Keratinocyte (primary cell): ENCODE results near the gene TACC2. TPM values are rescaled to one million over a fixed set of nuclear protein-coding genes. Genes with fewer than 3 reads are reported as not detected.

ENCODE experiments used
- DNase-seq: peaks from one replicate; pipeline ENCODE4 v3.0.0-alpha.2; 2011; ENCODE audit warnings: low read depth, missing footprints, low spot score
- FAIRE-seq: peaks from 2 replicates; lab custom pipeline; 2011; peaks lifted over from hg19 to GRCh38; lab: Jason Lieb, UNC
- H2AFZ ChIP-seq: 2 replicates; pipeline ENCODE4 v1.6.0; 2012; ENCODE audit warnings: low read length, control low read depth, inconsistent platforms; ENCODE audit not compliant: control insufficient read depth
- H3K27ac ChIP-seq: 2 replicates; pipeline ENCODE4 v1.5.1; 2011; ENCODE audit warnings: low read length; ENCODE audit not compliant: control insufficient read depth, insufficient read depth
- H3K27me3 ChIP-seq: 3 replicates; pipeline ENCODE4 v1.6.0; 2011; ENCODE audit warnings: low read length; ENCODE audit not compliant: control insufficient read depth, insufficient read depth; ENCODE audit errors: extremely low read depth
- H3K36me3 ChIP-seq, 2 experiments: 2 replicates in 1 of 2; 3 replicates in 1 of 2; pipeline ENCODE4 v1.5.1; 2011; ENCODE audit warnings: low read length in 2 of 2, mild to moderate bottlenecking in 1 of 2; ENCODE audit not compliant: control insufficient read depth in 2 of 2, insufficient read depth in 2 of 2; ENCODE audit errors: extremely low read depth in 1 of 2
- H3K4me1 ChIP-seq: 3 replicates; pipeline ENCODE4 v1.5.1; 2011; ENCODE audit warnings: low read length; ENCODE audit not compliant: control insufficient read depth, insufficient read depth; ENCODE audit errors: extremely low read depth
- H3K4me2 ChIP-seq: 3 replicates; pipeline ENCODE4 v1.6.0; 2011; ENCODE audit warnings: low read depth, low read length; ENCODE audit not compliant: control insufficient read depth, insufficient read depth; ENCODE audit errors: extremely low read depth
- H3K4me3 ChIP-seq, 3 experiments: fragments of 200-600 bp in 1 of 3; sonication (generic) in 1 of 3; 2 replicates in 2 of 3; 3 replicates in 1 of 3; pipeline ENCODE4 v1.5.1; 2011 to 2016; ENCODE audit warnings: low read length in 3 of 3, mild to moderate bottlenecking in 3 of 3, control low read depth in 2 of 3, inconsistent platforms in 1 of 3, low read depth in 1 of 3, mixed read lengths in 1 of 3, mixed run types in 1 of 3, moderate library complexity in 1 of 3; ENCODE audit not compliant: control insufficient read depth in 2 of 3, insufficient read depth in 2 of 3; ENCODE audit errors: extremely low read depth in 1 of 3
- H3K79me2 ChIP-seq: 2 replicates; pipeline ENCODE4 v1.6.0; 2012; ENCODE audit warnings: low read length; ENCODE audit not compliant: control insufficient read depth, insufficient read depth
- H3K9ac ChIP-seq: 3 replicates; pipeline ENCODE4 v1.6.0; 2011; ENCODE audit warnings: low read length; ENCODE audit not compliant: control insufficient read depth, insufficient read depth; ENCODE audit errors: extremely low read depth
- H3K9me1 ChIP-seq: 3 replicates; pipeline ENCODE4 v1.6.0; 2011; ENCODE audit warnings: low read length; ENCODE audit not compliant: control insufficient read depth, insufficient read depth; ENCODE audit errors: extremely low read depth
- H3K9me3 ChIP-seq: 2 replicates; pipeline ENCODE4 v1.5.1; 2012; ENCODE audit warnings: low read depth, low read length; ENCODE audit not compliant: control insufficient read depth
- H4K20me1 ChIP-seq: 3 replicates; pipeline ENCODE4 v1.6.0; 2011; ENCODE audit warnings: low read length; ENCODE audit not compliant: control insufficient read depth, insufficient read depth; ENCODE audit errors: extremely low read depth
- CTCF ChIP-seq, 3 experiments: IDR thresholded peaks in 1 of 3; conservative IDR thresholded peaks in 1 of 3; optimal IDR thresholded peaks in 1 of 3; 2 replicates in 2 of 3; 3 replicates in 1 of 3; pipeline versions ENCODE3 to v1.5.1; 2011; ENCODE audit warnings: low read length in 3 of 3, mild to moderate bottlenecking in 3 of 3, moderate library complexity in 2 of 3, control low read depth in 1 of 3, inconsistent platforms in 1 of 3; ENCODE audit not compliant: insufficient read depth in 2 of 3; ENCODE audit errors: extremely low read depth in 1 of 3
- EZH2 ChIP-seq: IDR thresholded peaks from one replicate; pipeline ENCODE4 v1.6.1; 2012; ENCODE audit warnings: inconsistent platforms, mild to moderate bottlenecking, low read length, moderate library complexity
- dilution Hi-C: fragments of 300-500 bp; cut with MboI; formaldehyde crosslinking; loops from one replicate; pipeline ENCODE4 v1.7.0; 2020; ENCODE audit warnings: low sequenced_read_pairs; ENCODE audit not compliant: extremely low pct_ligation_motif_present
- polyA plus RNA-seq, 5 experiments: library from polyadenylated mRNA; depleted of rRNA in 3 of 5; stranded (reverse) in 3 of 5; stranded (forward) in 1 of 5; unstranded in 1 of 5; fragments of >200 nt; gene quantifications; 1 replicate in 1 of 5; 2 replicates in 3 of 5; 3 replicates in 1 of 5; pipeline versions ENCODE4 v1.2.1 to v1.2.3, GENCODE V29; 2011 to 2012; ENCODE audit warnings: missing spikeins in 2 of 5, low read depth in 1 of 5, low replicate concordance in 1 of 5

Gene TACC2
- polyA plus RNA-seq, 1 donor (not counting 4 experiments of a cell fraction or from before 2014, with no cell fraction given): 12.8 TPM

GRCh38 chr10:122030200-122030552 is 41.2 kb downstream of the TACC2 start:
- FAIRE-seq: peak; percentile 29
- no peak for DNase-seq
- no peak overlapping the region for H3K27ac ChIP-seq

GRCh38 chr10:122033224-122033926 is 44.4 kb downstream of the TACC2 start:
- Histone ChIP-seq H2AFZ (no peak overlapping the region), H3K27ac (no peak overlapping the region), H3K4me3 (no peak overlapping the region), H3K9me1 (no peaks in the 10 kb centered on the region), H3K9me3 (no peaks in the 10 kb centered on the region), H3K36me3 (no peaks in the 10 kb centered on the region), H3K4me2 (no peak overlapping the region), H3K79me2 (no peaks in the 10 kb centered on the region), H3K9ac (no peak overlapping the region), H3K27me3 (no peaks in the 10 kb centered on the region), H4K20me1 (no peaks in the 10 kb centered on the region), H3K4me1 (no peaks in the 10 kb centered on the region)
- TF ChIP-seq CTCF (optimal IDR thresholded peaks at IDR 0.05 in 1 of 3, IDR thresholded peaks at IDR 0.05 in 1 of 3, conservative IDR thresholded peaks at IDR 0.05 in 1 of 3; ENCODE audit: extremely low read depth in 1 of 3, insufficient read depth in 2 of 3, low read length in 3 of 3) (no peak), EZH2 (no peak)
- dilution Hi-C loops: no loop called here
- FAIRE-seq: no peak
- DNase-seq: no peak

More at GRCh38 chr10:122030200-122030552, 41.2 kb downstream of the TACC2 start:
- Histone ChIP-seq H3K4me2 (no peak overlapping the region), H3K4me3 (no peak overlapping the region), H3K36me3 (no peaks in the 10 kb centered on the region), H3K9ac (no peak overlapping the region), H3K4me1 (no peaks in the 10 kb centered on the region), H3K9me3 (no peaks in the 10 kb centered on the region), H3K27me3 (no peaks in the 10 kb centered on the region), H2AFZ (no peak overlapping the region), H4K20me1 (no peaks in the 10 kb centered on the region), H3K9me1 (no peaks in the 10 kb centered on the region), H3K79me2 (no peaks in the 10 kb centered on the region)
- TF ChIP-seq EZH2: no peak
- TF ChIP-seq CTCF (optimal IDR thresholded peaks at IDR 0.05 in 1 of 3, IDR thresholded peaks at IDR 0.05 in 1 of 3, conservative IDR thresholded peaks at IDR 0.05 in 1 of 3; ENCODE audit: extremely low read depth in 1 of 3, insufficient read depth in 2 of 3, low read length in 3 of 3): no peak
- dilution Hi-C loops: no loop called here
